ENCODE results near the gene IGFL4.

The IGFL4 gene

DNA sequence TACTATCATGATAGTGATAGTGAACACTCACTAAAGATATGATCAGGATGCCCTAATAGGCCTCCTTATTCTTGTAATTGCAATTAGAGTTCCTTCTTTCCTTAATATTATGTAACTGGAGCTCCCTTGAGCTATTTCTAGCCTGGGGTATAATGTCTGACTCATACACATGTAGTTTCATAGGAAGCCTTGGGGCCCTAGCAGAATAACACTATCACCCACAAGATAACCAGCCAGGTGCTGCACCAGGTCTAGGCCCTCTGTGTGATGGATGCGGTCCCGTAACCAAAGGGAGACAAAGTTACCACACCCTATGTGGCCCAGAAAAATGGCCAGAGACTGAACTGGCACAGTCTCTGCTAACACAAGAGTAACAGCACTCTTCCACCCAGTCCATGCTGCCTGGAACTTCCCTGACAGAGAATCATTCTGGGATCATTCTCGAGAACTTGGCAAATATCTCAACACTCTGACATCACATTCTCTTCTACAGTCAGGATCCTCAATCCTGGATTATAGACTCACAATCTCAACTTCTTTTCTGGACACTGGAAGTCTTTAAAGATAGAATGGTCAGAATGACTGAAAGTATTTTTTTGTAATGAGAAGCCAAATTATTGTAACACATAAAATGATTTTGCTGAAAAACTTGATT, 32.6 kb upstream of the IGFL4 start:
- DNase-seq: no peak
- Mint-ChIP-seq H3K27ac (no peak overlapping the region), H3K27me3 (peaks cover 93% of the 10 kb centered on the region), H3K4me1 (ENCODE audit: low read depth) (peaks cover 11% of the 10 kb centered on the region), H3K4me3 (no peak overlapping the region), H3K36me3 (ENCODE audit: low read depth) (no peaks in the 10 kb centered on the region), H3K9me3 (no peaks in the 10 kb centered on the region)

GRCh38 chr19:46069806-46070341, 29.1 kb upstream of the IGFL4 start:
- DNase-seq: no peak
- Mint-ChIP-seq H3K9me3 (no peaks in the 10 kb centered on the region), H3K4me1 (ENCODE audit: low read depth) (peaks cover 4% of the 10 kb centered on the region), H3K36me3 (ENCODE audit: low read depth) (no peaks in the 10 kb centered on the region), H3K27me3 (peaks cover 95% of the 10 kb centered on the region), H3K4me3 (no peak overlapping the region), H3K27ac (no peak overlapping the region)

DNA sequence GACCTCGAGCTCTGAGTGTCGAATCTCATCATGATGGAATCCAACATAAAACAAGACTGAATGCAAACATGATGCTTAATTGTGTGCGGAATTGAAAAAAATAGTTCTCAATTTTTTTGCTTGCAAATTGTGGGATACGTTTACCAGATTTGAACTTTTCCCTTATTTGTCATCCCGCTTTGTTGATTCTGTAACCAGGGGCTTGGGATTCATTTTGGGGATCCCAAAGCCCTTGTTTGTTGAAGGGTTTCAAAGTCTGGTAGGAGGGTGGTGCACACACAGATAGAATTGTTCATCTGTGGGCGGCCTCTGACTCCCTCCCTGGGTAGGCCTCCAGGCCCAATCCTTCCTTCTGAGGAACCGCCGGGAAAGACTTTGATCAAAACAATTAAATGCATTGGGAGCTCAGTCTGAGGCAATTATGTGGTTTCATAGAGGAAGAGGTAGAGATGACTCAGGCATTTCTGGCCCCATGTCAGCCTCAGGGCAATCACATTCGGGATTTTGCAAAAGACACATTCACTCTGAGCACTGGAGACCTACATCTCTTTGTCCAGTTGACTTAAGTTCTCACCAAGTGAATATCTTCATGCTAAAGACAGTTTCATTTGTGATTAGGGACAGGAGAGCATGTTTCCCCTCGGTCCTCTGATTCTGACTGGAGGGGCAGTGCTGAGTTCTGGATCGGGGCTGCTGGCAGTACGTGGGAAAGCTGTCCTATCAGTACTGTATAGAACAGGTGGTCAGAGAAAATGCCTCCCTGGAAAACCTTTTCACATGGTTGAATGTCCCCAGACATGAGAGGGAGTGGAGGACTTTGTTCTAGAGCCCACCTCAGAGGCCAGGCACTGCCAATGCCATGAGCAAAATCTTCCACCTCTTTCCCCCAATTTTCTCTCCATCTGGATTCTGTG, 27.8 kb upstream of the IGFL4 start:
- no peaks in the 10 kb centered on the region for H3K9me3 Mint-ChIP-seq
- H3K27me3 Mint-ChIP-seq: peaks cover 91% of the 10 kb centered on the region
- peaks cover 4% of the 10 kb centered on the region for H3K4me1 Mint-ChIP-seq (ENCODE audit: low read depth)
- no peak overlapping the region for H3K27ac Mint-ChIP-seq
- H3K36me3 Mint-ChIP-seq (ENCODE audit: low read depth): no peaks in the 10 kb centered on the region
- DNase-seq: no peak
- H3K4me3 Mint-ChIP-seq: no peak overlapping the region

DNA sequence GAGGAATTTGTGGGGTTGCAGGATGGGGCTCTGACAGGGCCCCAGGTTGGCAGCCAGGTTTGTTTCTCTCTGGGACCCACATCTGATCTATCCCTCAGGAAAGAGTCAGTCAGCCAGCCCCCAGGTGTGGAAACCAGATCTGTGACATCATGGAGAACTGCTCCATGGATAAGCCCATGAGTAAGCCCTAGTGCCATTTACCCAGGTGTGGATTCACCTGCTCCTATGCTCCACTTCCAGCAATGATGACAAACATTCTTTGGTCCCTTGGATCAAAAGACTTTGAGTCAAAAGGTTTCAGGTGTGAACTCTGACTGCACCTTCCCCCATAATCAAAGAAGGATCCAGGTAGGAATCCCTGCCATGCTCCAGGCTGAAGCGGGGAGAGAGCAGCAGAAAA, 26.9 kb upstream of the IGFL4 start:
- Mint-ChIP-seq H3K36me3 (ENCODE audit: low read depth) (no peaks in the 10 kb centered on the region), H3K4me3 (no peak overlapping the region), H3K27me3 (peaks cover 90% of the 10 kb centered on the region), H3K9me3 (no peaks in the 10 kb centered on the region), H3K4me1 (ENCODE audit: low read depth) (peaks cover 4% of the 10 kb centered on the region), H3K27ac (no peak overlapping the region)
- no peak for DNase-seq

DNA sequence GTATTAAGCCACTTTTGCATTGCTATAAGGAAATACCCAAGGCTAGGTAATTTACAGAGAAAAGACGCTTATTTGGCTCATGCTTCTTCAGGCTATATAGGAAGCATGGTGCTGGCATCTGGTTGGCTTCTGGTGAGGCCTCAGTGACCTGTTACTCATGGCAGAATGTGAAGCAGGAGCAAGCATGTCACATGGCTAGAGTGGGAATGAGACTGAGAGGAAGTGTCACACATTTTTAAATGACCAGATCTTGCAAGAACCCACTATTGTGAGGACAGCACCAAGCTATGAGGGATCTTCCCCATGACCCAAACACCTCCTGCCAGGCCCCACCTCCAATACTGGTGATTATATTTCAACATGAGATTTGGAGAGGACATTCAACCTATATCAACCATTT, 25.7 kb upstream of the IGFL4 start:
- H3K27ac Mint-ChIP-seq: no peak overlapping the region

DNA sequence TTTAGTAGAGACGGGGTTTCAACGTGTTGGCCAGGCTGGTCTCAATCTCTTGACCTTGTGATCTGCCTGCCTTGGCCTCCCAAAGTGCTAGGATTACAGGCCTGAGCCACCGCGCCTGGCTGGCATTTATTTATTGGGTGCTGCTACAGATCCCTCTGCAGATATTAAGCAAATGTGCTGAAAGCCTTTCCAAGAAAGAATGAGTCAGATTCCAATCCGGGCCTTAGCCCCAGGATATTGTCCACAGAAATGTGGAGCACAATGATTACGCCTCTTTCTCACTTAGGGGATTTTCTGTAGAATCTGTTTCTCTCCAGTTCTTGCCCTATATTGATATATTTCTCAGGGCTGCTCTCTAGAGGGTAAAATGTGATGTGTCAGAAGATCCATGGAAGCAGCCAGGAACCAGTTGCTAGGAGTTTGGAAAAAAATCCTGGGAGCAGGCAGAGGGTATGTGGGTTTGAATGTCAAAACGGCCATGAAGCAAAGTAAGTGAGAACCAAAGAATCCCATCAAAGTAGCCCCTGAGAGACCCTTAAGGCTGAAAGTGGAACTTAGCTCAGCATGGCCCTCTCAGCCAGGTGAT, 24.8 kb upstream of the IGFL4 start:
- no peak overlapping the region for H3K4me3 Mint-ChIP-seq
- peaks cover 83% of the 10 kb centered on the region for H3K27me3 Mint-ChIP-seq
- H3K9me3 Mint-ChIP-seq: peaks cover 3% of the 10 kb centered on the region
- H3K4me1 Mint-ChIP-seq (ENCODE audit: low read depth): peaks cover 4% of the 10 kb centered on the region
- no peak overlapping the region for H3K27ac Mint-ChIP-seq
- no peaks in the 10 kb centered on the region for H3K36me3 Mint-ChIP-seq (ENCODE audit: low read depth)
- DNase-seq: no peak

More for the DNA sequence above, 25.7 kb upstream of the IGFL4 start:
- Mint-ChIP-seq H3K36me3 (ENCODE audit: low read depth) (no peaks in the 10 kb centered on the region), H3K4me3 (no peak overlapping the region), H3K27me3 (peaks cover 90% of the 10 kb centered on the region), H3K9me3 (peaks cover under 1% of the 10 kb centered on the region), H3K4me1 (ENCODE audit: low read depth) (peaks cover 4% of the 10 kb centered on the region)
- DNase-seq: no peak

GRCh38 chr19:46063201-46063600, 22.4 kb upstream of the IGFL4 start:
- no peak overlapping the region for H3K27ac Mint-ChIP-seq
- H3K27me3 Mint-ChIP-seq: peaks cover 80% of the 10 kb centered on the region

GRCh38 chr19:46060012-46060411, 19.2 kb upstream of the IGFL4 start:
- Mint-ChIP-seq H3K27ac (no peak overlapping the region), H3K27me3 (peaks cover 76% of the 10 kb centered on the region), H3K4me1 (ENCODE audit: low read depth) (no peaks in the 10 kb centered on the region), H3K36me3 (ENCODE audit: low read depth) (no peaks in the 10 kb centered on the region), H3K9me3 (peaks cover 11% of the 10 kb centered on the region), H3K4me3 (no peak overlapping the region)
- no peak for DNase-seq

More at GRCh38 chr19:46063201-46063600, 22.4 kb upstream of the IGFL4 start:
- Mint-ChIP-seq H3K4me3 (no peak overlapping the region), H3K36me3 (ENCODE audit: low read depth) (no peaks in the 10 kb centered on the region), H3K9me3 (peaks cover 11% of the 10 kb centered on the region), H3K4me1 (ENCODE audit: low read depth) (no peaks in the 10 kb centered on the region)
- no peak for DNase-seq

GRCh38 chr19:46058778-46059177, 18.0 kb upstream of the IGFL4 start:
- DNase-seq: no peak
- Mint-ChIP-seq H3K9me3 (peaks cover 11% of the 10 kb centered on the region), H3K27ac (no peak overlapping the region), H3K27me3 (peaks cover 79% of the 10 kb centered on the region), H3K36me3 (ENCODE audit: low read depth) (no peaks in the 10 kb centered on the region), H3K4me1 (ENCODE audit: low read depth) (no peaks in the 10 kb centered on the region), H3K4me3 (no peak overlapping the region)

DNA sequence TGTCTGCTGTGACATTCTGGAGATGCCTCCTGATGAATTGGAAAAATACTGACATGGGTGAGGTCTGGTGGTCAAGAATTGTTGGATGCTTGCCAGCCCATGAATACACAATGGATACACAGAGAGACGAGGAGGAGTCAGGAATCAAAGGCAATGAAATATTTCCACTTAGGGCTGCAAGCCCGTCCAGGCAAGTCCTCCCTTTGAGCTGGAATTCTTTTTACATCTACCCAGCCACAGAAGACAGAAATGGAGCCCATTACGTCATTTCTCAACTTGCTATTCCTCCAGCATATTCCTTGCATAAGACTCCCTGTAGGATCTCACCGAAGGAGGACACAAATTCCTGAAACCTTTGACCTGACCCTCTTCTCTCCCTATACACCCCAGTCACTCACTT, 15.7 kb upstream of the IGFL4 start:
- H3K27ac Mint-ChIP-seq: no peak overlapping the region
- no peaks in the 10 kb centered on the region for H3K4me1 Mint-ChIP-seq (ENCODE audit: low read depth)
- DNase-seq: no peak
- H3K27me3 Mint-ChIP-seq: peaks cover 76% of the 10 kb centered on the region
- H3K9me3 Mint-ChIP-seq: peaks cover 11% of the 10 kb centered on the region
- H3K4me3 Mint-ChIP-seq: no peak overlapping the region
- no peaks in the 10 kb centered on the region for H3K36me3 Mint-ChIP-seq (ENCODE audit: low read depth)

GRCh38 chr19:46052896-46053295, 12.1 kb upstream of the IGFL4 start:
- DNase-seq: no peak
- no peaks in the 10 kb centered on the region for H3K4me1 Mint-ChIP-seq (ENCODE audit: low read depth)
- no peaks in the 10 kb centered on the region for H3K36me3 Mint-ChIP-seq (ENCODE audit: low read depth)
- no peaks in the 10 kb centered on the region for H3K9me3 Mint-ChIP-seq
- peaks cover 84% of the 10 kb centered on the region for H3K27me3 Mint-ChIP-seq
- H3K27ac Mint-ChIP-seq: no peak overlapping the region
- no peak overlapping the region for H3K4me3 Mint-ChIP-seq

GRCh38 chr19:46049597-46049996, 8.8 kb upstream of the IGFL4 start:
- no peak overlapping the region for H3K27ac Mint-ChIP-seq
- no peak for DNase-seq
- H3K36me3 Mint-ChIP-seq (ENCODE audit: low read depth): no peaks in the 10 kb centered on the region
- peaks cover 2% of the 10 kb centered on the region for H3K9me3 Mint-ChIP-seq
- H3K27me3 Mint-ChIP-seq: peaks cover 90% of the 10 kb centered on the region
- no peak overlapping the region for H3K4me3 Mint-ChIP-seq
- no peaks in the 10 kb centered on the region for H3K4me1 Mint-ChIP-seq (ENCODE audit: low read depth)

GRCh38 chr19:46043519-46043918, 2.7 kb upstream of the IGFL4 start:
- H3K36me3 Mint-ChIP-seq (ENCODE audit: low read depth): no peaks in the 10 kb centered on the region
- H3K27me3 Mint-ChIP-seq: peaks cover 89% of the 10 kb centered on the region
- H3K4me1 Mint-ChIP-seq (ENCODE audit: low read depth): peaks cover 2% of the 10 kb centered on the region
- peaks cover 5% of the 10 kb centered on the region for H3K9me3 Mint-ChIP-seq
- no peak for DNase-seq
- H3K4me3 Mint-ChIP-seq: no peak overlapping the region
- no peak overlapping the region for H3K27ac Mint-ChIP-seq

- Mint-ChIP-seq H3K27ac (no peak overlapping the region), H3K9me3 (peaks cover 3% of the 10 kb centered on the region), H3K27me3 (peaks cover 77% of the 10 kb centered on the region), H3K4me3 (no peak overlapping the region), H3K4me1 (ENCODE audit: low read depth) (peaks cover 2% of the 10 kb centered on the region), H3K36me3 (ENCODE audit: low read depth) (no peaks in the 10 kb centered on the region)
- DNase-seq: no peak
Observed at GRCh38 chr19:46042252-46042883, 1.6 kb upstream of the IGFL4 start.

Measured in activated T-cell treated with anti-CD3 and anti-CD28 coated beads, Interleukin-2, amount 50 U/mL, for 24 hours (primary cell).